Ectodermal cell (in vitro differentiated cells): ENCODE data around the gene PRPSAP2.
"Not testable (repeated sequence)": the region's sequence is repeated elsewhere in the genome, so short reads cannot be mapped to it uniquely, and the experiment has no call there.

Experiments used
- H3K27ac ChIP-seq: 2 replicates; pipeline ENCODE4 v1.7.0; 2013; ENCODE audit warnings: mild to moderate bottlenecking, low read depth, low read length; ENCODE audit not compliant: insufficient read depth, poor library complexity, severe bottlenecking
- H3K27me3 ChIP-seq: 2 replicates; pipeline ENCODE4 v1.7.0; 2013; ENCODE audit warnings: mild to moderate bottlenecking, low read length; ENCODE audit not compliant: insufficient read depth, control insufficient read depth, poor library complexity, severe bottlenecking
- H3K36me3 ChIP-seq: one replicate; pipeline ENCODE4 v1.7.0; 2013; ENCODE audit warnings: low read length; ENCODE audit not compliant: control insufficient read depth, insufficient read depth
- H3K4me1 ChIP-seq: one replicate; pipeline ENCODE4 v1.7.0; 2013; ENCODE audit warnings: low read length; ENCODE audit not compliant: control insufficient read depth, insufficient read depth
- H3K4me3 ChIP-seq: 2 replicates; pipeline ENCODE4 v1.7.0; 2013; ENCODE audit warnings: low read depth, low read length, control low read depth; ENCODE audit not compliant: insufficient read depth
- H3K9me3 ChIP-seq: 2 replicates; pipeline ENCODE4 v1.7.0; 2013; ENCODE audit warnings: mild to moderate bottlenecking, low read length, moderate library complexity; ENCODE audit not compliant: control insufficient read depth
- WGBS, 2 experiments: methylation state at CpG; one replicate each; pipeline ENCODE4 v1.1.7; 2013; ENCODE audit warnings: missing lambda C conversion rate in 2 of 2; 5-methylcytosine and 5-hydroxymethylcytosine counted together

PRPSAP2 gene

DNA sequence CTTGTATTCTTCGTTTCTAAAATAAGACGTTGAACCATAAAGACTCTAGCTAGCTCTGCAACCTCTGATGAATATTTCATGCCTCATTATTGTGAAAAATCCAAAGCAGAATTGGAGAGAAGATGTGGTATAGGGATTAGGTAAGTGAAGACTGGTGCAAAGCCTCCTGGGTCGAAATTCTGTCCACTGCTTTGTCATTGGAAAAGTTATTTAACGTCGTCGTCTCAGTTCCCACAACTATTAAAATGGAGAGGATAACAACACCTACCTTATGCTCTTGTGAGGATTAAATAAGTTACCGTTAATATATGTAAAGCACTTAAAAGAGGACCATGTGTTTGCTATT is 1.4 kb upstream of the PRPSAP2 start:
- H3K27me3 ChIP-seq, result no peaks in the 10 kb centered on the region
- peak overlapping the region; percentile 38 for H3K27ac ChIP-seq
- H3K9me3 ChIP-seq, result no peaks in the 10 kb centered on the region
- H3K36me3 ChIP-seq, result no peaks in the 10 kb centered on the region
- H3K4me3 ChIP-seq, result peak overlapping the region; percentile 76
- peaks cover 8% of the 10 kb centered on the region for H3K4me1 ChIP-seq
- 5 to 6% methylated on average over 6 of the region's 7 CpGs for WGBS, 2 experiments

DNA sequence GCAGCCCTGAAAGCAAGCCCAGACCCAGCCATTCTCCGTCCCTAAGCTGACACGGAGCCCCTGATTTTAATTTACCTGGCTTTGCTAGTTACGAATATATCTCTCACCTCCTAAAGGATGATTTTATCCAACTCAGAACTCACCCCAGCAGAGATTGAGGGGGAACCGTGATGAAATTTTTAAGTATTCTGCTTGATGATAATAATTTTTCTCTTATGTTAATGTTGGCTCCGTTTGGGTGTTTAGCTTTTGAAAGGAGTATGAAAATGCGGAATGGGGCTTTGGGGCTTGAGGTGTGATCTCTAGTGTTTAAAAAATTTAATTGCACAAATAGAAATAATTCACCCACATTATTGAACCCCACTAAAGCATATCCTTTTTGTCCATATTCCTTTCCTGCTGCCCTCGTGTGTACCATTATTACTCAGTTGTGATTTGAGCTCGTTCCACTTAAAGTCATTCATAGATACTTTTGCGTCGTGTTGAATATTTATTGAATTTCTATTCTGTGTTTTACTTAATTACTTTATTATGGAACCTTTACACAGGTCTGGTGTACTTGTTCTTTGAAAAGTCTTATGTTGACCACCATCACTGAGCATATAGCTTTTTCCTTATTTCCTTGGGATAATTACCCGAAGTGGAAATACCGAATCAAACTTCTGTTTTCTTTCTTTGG is 775 bp downstream of the PRPSAP2 start:
- Histone ChIP-seq H3K4me3 (peak overlapping the region; percentile 77), H3K27ac (peak overlapping the region; percentile 93), H3K4me1 (peaks cover 8% of the 10 kb centered on the region), H3K27me3 (no peaks in the 10 kb centered on the region), H3K36me3 (no peaks in the 10 kb centered on the region), H3K9me3 (no peaks in the 10 kb centered on the region)
- whole genome bisulfite sequencing, 2 experiments, result 18 to 19% methylated on average over 8 to 9 of the region's 12 CpGs

GRCh38 chr17:18859256-18859655 is 1.3 kb downstream of the PRPSAP2 start:
- peaks cover 8% of the 10 kb centered on the region for H3K4me1 ChIP-seq
- H3K9me3 ChIP-seq, result no peaks in the 10 kb centered on the region
- H3K27me3 ChIP-seq, result no peaks in the 10 kb centered on the region
- WGBS, 2 experiments, result 32 to 58% methylated on average over 3 to 4 of the region's 4 CpGs
- H3K36me3 ChIP-seq, result no peaks in the 10 kb centered on the region
- no peak overlapping the region for H3K27ac ChIP-seq
- H3K4me3 ChIP-seq, result peak overlapping the region; percentile 77

- H3K27me3 ChIP-seq, result no peaks in the 10 kb centered on the region
- no peak overlapping the region for H3K4me3 ChIP-seq
- H3K27ac ChIP-seq, result no peak overlapping the region
- no peaks in the 10 kb centered on the region for H3K9me3 ChIP-seq
- no peaks in the 10 kb centered on the region for H3K36me3 ChIP-seq
- 94% methylated on average over 8 of the region's 9 CpGs for WGBS, 2 experiments
- H3K4me1 ChIP-seq, result peaks cover 2% of the 10 kb centered on the region
These were observed 2.4 kb downstream of the PRPSAP2 start for GRCh38 chr17:18860161-18860972.

DNA sequence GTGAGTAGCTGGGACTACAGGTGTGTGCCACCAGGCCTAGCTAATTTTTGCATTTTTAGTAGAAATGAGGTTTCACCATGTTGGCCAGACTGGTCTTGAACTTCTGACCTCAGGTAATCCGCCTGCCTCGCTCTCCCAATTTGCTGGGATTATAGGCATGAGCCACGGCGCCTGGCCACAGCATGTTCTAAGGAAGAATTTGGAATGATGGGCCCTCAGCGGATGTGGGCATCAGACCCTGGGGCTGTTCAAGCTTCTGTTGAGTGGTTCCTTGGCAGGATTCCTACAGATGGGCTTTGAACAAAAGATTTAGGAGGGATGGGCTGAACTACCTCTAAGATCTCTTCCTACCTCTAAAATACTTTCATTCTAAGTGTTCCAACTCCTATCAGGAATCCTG is 4.1 kb downstream of the PRPSAP2 start:
- Histone ChIP-seq H3K27me3 (no peaks in the 10 kb centered on the region), H3K27ac (no peak overlapping the region), H3K4me3 (no peak overlapping the region), H3K4me1 (no peaks in the 10 kb centered on the region), H3K36me3 (peaks cover 7% of the 10 kb centered on the region), H3K9me3 (no peaks in the 10 kb centered on the region)
- WGBS, 2 experiments, result 83 to 87% methylated on average over 5 of the region's 5 CpGs

DNA sequence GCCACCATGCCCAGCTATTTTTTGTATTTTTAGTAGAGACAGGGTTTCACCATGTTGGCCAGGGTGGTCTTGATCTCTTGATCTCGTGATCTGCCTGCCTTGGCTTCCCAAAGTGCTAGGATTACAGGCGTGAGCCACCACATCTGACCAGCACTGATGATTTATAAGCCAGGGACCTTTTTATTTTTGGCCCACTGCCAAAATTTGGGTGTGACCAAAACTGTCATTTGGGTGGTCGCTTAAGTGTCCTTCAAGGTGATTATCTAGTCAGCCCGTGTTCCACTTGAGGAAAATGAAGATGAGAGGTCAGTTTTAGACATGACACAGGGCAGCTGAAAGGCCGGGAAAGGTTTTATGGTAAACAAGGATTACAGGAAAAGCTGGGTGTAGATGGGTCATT is 7.1 kb downstream of the PRPSAP2 start:
- H3K4me1 ChIP-seq, H3K27ac ChIP-seq, H3K4me3 ChIP-seq, H3K27me3 ChIP-seq, H3K9me3 ChIP-seq: not testable (repeated sequence)
- H3K36me3 ChIP-seq, result peaks cover 18% of the 10 kb centered on the region
- WGBS, 2 experiments, result 75 to 77% methylated on average over 5 of the region's 5 CpGs

- no peaks in the 10 kb centered on the region for H3K9me3 ChIP-seq
- no peak overlapping the region for H3K4me3 ChIP-seq
- no peaks in the 10 kb centered on the region for H3K4me1 ChIP-seq
- H3K36me3 ChIP-seq, result peaks cover 27% of the 10 kb centered on the region
- H3K27me3 ChIP-seq, result no peaks in the 10 kb centered on the region
- WGBS, 2 experiments, result 90 to 92% methylated on average over 5 to 8 of the region's 8 CpGs
- H3K27ac ChIP-seq, result no peak overlapping the region
These were observed 9.2 kb downstream of the PRPSAP2 start for GRCh38 chr17:18866866-18867813.

- Histone ChIP-seq H3K9me3 (no peaks in the 10 kb centered on the region), H3K4me1 (no peaks in the 10 kb centered on the region), H3K4me3 (no peak overlapping the region), H3K27me3 (no peaks in the 10 kb centered on the region), H3K27ac (no peak overlapping the region), H3K36me3 (peaks cover 60% of the 10 kb centered on the region)
- WGBS, 2 experiments, result 96% methylated on average over 6 of the region's 6 CpGs
These were observed 19.2 kb downstream of the PRPSAP2 start for GRCh38 chr17:18877104-18877645.

DNA sequence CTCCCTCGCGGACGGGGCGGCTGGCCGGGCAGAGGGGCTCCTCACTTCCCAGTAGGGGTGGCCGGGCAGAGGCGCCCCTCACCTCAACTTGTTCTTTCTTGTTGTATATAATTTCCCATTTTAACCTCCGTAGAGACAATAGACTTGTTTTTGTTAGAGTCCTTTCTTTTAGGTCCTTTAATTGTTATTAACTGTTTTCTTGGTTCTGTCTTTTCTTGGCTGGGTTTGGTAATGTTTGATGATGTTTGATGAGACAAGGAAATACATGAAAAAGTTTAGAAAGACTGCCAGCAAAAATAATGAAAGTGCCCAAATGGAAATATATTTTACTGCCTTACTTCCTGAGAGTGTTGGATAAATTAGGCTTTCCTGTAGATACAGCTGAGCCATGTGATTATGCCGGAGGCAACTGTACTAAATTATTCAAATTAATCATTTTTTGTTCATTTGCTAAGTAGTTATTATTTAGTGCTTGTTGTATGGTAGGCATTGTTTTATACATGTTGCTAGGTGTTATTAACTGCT is 30.9 kb downstream of the PRPSAP2 start:
- Histone ChIP-seq H3K27me3 (no peaks in the 10 kb centered on the region), H3K4me3 (no peak overlapping the region), H3K36me3 (peaks cover 47% of the 10 kb centered on the region), H3K4me1 (no peaks in the 10 kb centered on the region), H3K27ac (no peak overlapping the region), H3K9me3 (no peaks in the 10 kb centered on the region)
- WGBS, 2 experiments, result 84 to 88% methylated on average over 1 to 4 of the region's 9 CpGs
